Measurements from ENCODE around the gene MAP3K2. TPM values are rescaled to one million over a fixed set of nuclear protein-coding genes. Genes with fewer than 3 reads are reported as not detected.

Gene MAP3K2
- total RNA-seq, 1 donor from 2014 or later: 62.2 TPM

DNA sequence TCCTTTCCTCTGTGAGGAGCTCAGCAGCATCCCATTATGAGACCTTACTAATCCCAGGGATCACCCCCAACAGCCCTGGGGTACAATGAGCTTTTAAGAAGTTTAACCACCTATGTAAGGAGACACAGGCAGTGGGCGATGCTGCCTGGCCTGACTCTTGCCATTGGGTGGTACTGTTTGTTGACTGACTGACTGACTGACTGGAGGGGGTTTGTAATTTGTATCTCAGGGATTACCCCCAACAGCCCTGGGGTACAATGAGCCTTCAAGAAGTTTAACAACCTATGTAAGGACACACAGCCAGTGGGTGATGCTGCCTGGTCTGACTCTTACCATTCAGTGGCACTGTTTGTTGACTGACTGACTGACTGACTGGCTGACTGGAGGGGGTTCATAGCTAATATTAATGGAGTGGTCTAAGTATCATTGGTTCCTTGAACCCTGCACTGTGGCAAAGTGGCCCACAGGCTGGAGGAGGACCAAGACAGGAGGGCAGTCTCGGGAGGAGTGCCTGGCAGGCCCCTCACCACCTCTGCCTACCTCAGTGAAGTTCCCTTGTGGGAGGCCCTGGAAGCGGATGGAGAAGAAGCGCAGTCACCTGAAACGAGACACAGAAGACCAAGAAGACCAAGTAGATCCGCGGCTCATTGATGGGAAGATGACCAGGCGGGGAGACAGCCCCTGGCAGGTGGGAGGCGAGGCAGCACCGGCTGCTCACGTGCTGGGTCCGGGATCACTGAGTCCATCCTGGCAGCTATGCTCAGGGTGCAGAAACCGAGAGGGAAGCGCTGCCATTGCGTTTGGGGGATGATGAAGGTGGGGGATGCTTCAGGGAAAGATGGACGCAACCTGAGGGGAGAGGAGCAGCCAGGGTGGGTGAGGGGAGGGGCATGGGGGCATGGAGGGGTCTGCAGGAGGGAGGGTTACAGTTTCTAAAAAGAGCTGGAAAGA, 38.0 kb upstream of the MAP3K2 start:
- no peaks in the 10 kb centered on the region for H4K20me1 ChIP-seq (ENCODE audit: insufficient read depth, low read length)
- no peaks in the 10 kb centered on the region for H3K79me2 ChIP-seq (ENCODE audit: insufficient read depth, low read length)
- H3K36me3 ChIP-seq (ENCODE audit: insufficient read depth, low read length): no peaks in the 10 kb centered on the region
- H3K27ac ChIP-seq (ENCODE audit: low read depth, low read length): no peak overlapping the region
- no peak overlapping the region for H3K9ac ChIP-seq (ENCODE audit: low read length)
- peaks cover 2% of the 10 kb centered on the region for H3K4me1 ChIP-seq (ENCODE audit: insufficient read depth, low read length)
- peaks cover 5% of the 10 kb centered on the region for H3K36me3 Mint-ChIP-seq (ENCODE audit: low read depth, unreplicated experiment)
- H3K4me1 Mint-ChIP-seq (ENCODE audit: low read depth, unreplicated experiment): peaks cover 2% of the 10 kb centered on the region
- no peaks in the 10 kb centered on the region for H3K9me3 Mint-ChIP-seq (ENCODE audit: unreplicated experiment)
- H3K9me3 ChIP-seq (ENCODE audit: insufficient read depth, low read depth, low read length): no peaks in the 10 kb centered on the region
- H3K27me3 ChIP-seq (ENCODE audit: insufficient read depth, low read length): peaks cover 12% of the 10 kb centered on the region
- TF ChIP-seq, protein P1, sequence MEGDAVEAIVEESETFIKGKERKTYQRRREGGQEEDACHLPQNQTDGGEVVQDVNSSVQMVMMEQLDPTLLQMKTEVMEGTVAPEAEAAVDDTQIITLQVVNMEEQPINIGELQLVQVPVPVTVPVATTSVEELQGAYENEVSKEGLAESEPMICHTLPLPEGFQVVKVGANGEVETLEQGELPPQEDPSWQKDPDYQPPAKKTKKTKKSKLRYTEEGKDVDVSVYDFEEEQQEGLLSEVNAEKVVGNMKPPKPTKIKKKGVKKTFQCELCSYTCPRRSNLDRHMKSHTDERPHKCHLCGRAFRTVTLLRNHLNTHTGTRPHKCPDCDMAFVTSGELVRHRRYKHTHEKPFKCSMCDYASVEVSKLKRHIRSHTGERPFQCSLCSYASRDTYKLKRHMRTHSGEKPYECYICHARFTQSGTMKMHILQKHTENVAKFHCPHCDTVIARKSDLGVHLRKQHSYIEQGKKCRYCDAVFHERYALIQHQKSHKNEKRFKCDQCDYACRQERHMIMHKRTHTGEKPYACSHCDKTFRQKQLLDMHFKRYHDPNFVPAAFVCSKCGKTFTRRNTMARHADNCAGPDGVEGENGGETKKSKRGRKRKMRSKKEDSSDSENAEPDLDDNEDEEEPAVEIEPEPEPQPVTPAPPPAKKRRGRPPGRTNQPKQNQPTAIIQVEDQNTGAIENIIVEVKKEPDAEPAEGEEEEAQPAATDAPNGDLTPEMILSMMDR (IDR thresholded peaks at IDR 0.05; ENCODE audit: insufficient read depth, low read depth, low read length): no peak
- no peak for TF ChIP-seq EZH2 (IDR thresholded peaks at IDR 0.05; ENCODE audit: insufficient read depth, low read length)
- FAIRE-seq (no peak), DNase-seq (ENCODE audit: low read depth) (no peak)
- peaks cover 62% of the 10 kb centered on the region for H3K27me3 Mint-ChIP-seq (ENCODE audit: low read depth, unreplicated experiment)
- H3K4me3 ChIP-seq (ENCODE audit: insufficient read depth, low read depth, low read length): no peak overlapping the region
- peak overlapping the region; percentile 20 for H3K27ac Mint-ChIP-seq (ENCODE audit: unreplicated experiment)
- H2AFZ ChIP-seq (ENCODE audit: low read depth, low read length): no peak overlapping the region
- H3K4me3 Mint-ChIP-seq (ENCODE audit: unreplicated experiment): no peak overlapping the region
- H3K4me2 ChIP-seq (ENCODE audit: low read length): no peak overlapping the region

DNA sequence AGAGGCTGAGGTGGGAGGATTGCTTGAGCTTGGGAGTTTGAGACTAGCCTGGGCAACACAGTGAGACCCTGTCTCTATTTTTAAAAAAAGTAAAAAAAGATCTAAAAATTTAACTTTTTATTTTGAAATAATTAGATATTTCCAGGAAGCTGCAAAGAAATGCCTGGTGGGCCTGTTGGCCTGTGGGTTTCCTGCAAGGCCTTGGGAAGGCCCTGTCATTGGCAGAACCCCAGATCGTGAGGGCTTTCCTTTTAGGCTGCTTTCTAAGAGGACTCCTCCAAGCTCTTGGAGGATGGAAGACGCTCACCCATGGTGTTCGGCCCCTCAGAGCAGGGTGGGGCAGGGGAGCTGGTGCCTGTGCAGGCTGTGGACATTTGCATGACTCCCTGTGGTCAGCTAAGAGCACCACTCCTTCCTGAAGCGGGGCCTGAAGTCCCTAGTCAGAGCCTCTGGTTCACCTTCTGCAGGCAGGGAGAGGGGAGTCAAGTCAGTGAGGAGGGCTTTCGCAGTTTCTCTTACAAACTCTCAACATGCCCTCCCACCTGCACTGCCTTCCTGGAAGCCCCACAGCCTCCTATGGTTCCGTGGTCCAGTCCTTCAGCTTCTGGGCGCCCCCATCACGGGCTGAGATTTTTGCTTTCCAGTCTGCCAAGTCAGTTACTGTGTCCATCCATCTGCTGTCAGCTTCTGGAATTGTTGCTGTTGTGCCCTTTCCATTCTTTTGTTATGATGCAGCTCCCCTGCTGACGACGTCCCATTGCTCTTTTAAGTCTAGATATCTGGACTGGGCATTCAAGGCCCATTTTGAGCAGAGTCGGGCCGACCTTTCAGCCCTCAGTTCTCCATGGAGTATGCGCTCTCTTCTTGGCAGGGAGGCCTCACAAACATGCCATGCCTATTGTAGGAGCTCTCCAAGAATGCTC, 37.1 kb upstream of the MAP3K2 start:
- DNase-seq (ENCODE audit: low read depth) (no peak), FAIRE-seq (no peak)
- Mint-ChIP-seq H3K27ac (ENCODE audit: unreplicated experiment) (no peak overlapping the region), H3K4me3 (ENCODE audit: unreplicated experiment) (no peak overlapping the region), H3K9me3 (ENCODE audit: unreplicated experiment) (no peaks in the 10 kb centered on the region), H3K4me1 (ENCODE audit: low read depth, unreplicated experiment) (peaks cover 2% of the 10 kb centered on the region), H3K36me3 (ENCODE audit: low read depth, unreplicated experiment) (peaks cover 5% of the 10 kb centered on the region), H3K27me3 (ENCODE audit: low read depth, unreplicated experiment) (peaks cover 70% of the 10 kb centered on the region)
- Histone ChIP-seq H3K4me2 (ENCODE audit: low read length) (no peak overlapping the region), H3K27ac (ENCODE audit: low read depth, low read length) (no peak overlapping the region), H3K9me3 (ENCODE audit: insufficient read depth, low read depth, low read length) (no peaks in the 10 kb centered on the region), H3K79me2 (ENCODE audit: insufficient read depth, low read length) (no peaks in the 10 kb centered on the region), H2AFZ (ENCODE audit: low read depth, low read length) (no peak overlapping the region), H3K36me3 (ENCODE audit: insufficient read depth, low read length) (no peaks in the 10 kb centered on the region), H3K4me1 (ENCODE audit: insufficient read depth, low read length) (peaks cover 2% of the 10 kb centered on the region), H3K27me3 (ENCODE audit: insufficient read depth, low read length) (peaks cover 12% of the 10 kb centered on the region), H3K9ac (ENCODE audit: low read length) (no peak overlapping the region), H4K20me1 (ENCODE audit: insufficient read depth, low read length) (no peaks in the 10 kb centered on the region), H3K4me3 (ENCODE audit: insufficient read depth, low read depth, low read length) (no peak overlapping the region)
- TF ChIP-seq, protein P1 (IDR thresholded peaks at IDR 0.05; ENCODE audit: insufficient read depth, low read depth, low read length): no peak
- no peak for TF ChIP-seq EZH2 (IDR thresholded peaks at IDR 0.05; ENCODE audit: insufficient read depth, low read length)
